Body of pancreas (tissue), 4 donors: Measurements from ENCODE around the gene HYCC1.

Experiments
- POLR2A ChIP-seq, 3 donors: fragments of 450-650 bp; IDR thresholded peaks; one replicate each; pipeline ENCODE4 v1.6.1; 2016; ENCODE audit warnings: antibody characterized with exemption in 3 of 3, mild to moderate bottlenecking in 2 of 3
- TF ChIP-seq, protein P1 (sequence below), 7 experiments: fragments of 450-650 bp in 4 of 7; fragments of 200-600 bp in 3 of 7; sonication (generic) in 3 of 7; IDR thresholded peaks; one replicate each; pipeline ENCODE4 v1.5.1; 2016 to 2019; ENCODE audit warnings: antibody characterized with exemption in 7 of 7

DNA sequence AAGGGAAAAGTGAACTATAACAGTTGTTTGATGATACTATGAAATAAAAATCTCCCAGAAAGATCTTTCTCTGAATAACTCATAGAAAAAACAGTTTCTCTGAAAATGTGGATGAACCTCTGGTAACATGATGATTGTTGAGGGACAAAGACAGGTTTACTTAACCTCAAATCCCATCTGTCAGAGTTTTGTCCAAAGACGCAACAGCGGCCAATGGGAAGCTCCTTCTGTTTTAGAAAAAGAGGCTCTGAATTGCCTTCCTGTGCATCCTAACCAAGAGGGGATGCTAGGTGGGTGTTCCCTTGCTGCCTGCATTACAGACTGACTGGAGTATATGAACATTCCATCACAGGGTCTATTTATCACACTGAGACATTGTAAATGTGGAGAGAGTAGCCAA, 8.9 kb upstream of the HYCC1 start:
- TF ChIP-seq, protein P1, sequence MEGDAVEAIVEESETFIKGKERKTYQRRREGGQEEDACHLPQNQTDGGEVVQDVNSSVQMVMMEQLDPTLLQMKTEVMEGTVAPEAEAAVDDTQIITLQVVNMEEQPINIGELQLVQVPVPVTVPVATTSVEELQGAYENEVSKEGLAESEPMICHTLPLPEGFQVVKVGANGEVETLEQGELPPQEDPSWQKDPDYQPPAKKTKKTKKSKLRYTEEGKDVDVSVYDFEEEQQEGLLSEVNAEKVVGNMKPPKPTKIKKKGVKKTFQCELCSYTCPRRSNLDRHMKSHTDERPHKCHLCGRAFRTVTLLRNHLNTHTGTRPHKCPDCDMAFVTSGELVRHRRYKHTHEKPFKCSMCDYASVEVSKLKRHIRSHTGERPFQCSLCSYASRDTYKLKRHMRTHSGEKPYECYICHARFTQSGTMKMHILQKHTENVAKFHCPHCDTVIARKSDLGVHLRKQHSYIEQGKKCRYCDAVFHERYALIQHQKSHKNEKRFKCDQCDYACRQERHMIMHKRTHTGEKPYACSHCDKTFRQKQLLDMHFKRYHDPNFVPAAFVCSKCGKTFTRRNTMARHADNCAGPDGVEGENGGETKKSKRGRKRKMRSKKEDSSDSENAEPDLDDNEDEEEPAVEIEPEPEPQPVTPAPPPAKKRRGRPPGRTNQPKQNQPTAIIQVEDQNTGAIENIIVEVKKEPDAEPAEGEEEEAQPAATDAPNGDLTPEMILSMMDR (IDR thresholded peaks at IDR 0.05): no peak
- TF ChIP-seq POLR2A (IDR thresholded peaks at IDR 0.05): no peak
